NCI-H2107 (cell line): ENCODE data around the gene PRKAR1A.

ENCODE experiments used
- DNase-seq: peaks from one replicate; lab custom pipeline; 2025; lab: John Stamatoyannopoulos, UW

Gene PRKAR1A

DNA sequence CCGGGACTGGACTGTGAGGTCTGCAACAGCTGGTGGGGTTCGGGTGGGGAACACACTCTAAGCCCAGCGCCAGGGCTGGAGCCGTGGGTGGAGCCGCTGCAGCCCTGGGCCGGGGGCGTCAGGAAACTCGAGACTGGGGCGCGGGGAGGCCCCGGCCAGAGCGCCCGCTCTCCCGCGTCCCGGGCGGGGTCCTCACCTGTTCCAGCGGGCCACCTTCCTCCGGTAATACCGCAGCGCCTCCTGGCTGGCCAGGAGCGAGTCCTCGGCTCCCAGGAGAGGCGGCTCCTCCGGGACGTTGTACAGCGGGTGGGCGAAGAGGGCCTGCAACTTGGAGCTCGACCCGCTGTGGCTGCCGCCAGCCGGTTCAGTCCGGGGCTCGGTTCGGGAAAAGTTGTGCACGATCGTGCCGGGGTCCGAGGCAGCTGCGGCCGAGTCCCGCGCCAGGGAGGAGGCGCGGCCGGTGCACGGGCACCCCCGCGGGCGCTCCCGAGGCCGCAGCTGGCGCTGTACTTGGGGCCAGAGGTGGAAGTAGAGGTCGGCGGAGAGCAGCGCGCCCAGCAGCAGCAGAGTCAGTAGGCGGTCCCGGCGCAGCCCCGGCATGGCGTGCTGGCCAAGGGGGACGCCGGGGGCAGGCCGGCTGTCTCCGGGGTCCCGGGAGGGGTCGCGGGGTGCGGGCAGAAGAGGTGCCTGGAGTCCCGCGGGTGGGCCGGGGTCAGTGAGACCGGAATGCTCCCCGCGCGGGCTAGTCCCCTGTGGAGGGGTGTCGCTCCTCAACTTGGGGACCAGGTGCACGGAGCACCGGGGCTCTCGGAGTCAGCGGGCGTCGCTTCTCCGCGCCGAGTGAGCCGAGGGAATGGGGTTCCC is 88.1 kb downstream of the PRKAR1A start:
- DNase-seq = no peak
